Activated CD8-positive, alpha-beta memory T cell treated with anti-CD3 and anti-CD28 coated beads, Interleukin-2, amount 50 U/mL, for 24 hours (primary cell): Measurements from ENCODE around the gene RELB.
"Not testable (repeated sequence)": the region's sequence is repeated elsewhere in the genome, so short reads cannot be mapped to it uniquely, and the experiment has no call there.

Experiments used
- DNase-seq: peaks from one replicate; pipeline ENCODE4 v3.0.0-alpha.2; 2020; ENCODE audit errors: extremely low read depth

Gene RELB, protein sequence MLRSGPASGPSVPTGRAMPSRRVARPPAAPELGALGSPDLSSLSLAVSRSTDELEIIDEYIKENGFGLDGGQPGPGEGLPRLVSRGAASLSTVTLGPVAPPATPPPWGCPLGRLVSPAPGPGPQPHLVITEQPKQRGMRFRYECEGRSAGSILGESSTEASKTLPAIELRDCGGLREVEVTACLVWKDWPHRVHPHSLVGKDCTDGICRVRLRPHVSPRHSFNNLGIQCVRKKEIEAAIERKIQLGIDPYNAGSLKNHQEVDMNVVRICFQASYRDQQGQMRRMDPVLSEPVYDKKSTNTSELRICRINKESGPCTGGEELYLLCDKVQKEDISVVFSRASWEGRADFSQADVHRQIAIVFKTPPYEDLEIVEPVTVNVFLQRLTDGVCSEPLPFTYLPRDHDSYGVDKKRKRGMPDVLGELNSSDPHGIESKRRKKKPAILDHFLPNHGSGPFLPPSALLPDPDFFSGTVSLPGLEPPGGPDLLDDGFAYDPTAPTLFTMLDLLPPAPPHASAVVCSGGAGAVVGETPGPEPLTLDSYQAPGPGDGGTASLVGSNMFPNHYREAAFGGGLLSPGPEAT

DNA sequence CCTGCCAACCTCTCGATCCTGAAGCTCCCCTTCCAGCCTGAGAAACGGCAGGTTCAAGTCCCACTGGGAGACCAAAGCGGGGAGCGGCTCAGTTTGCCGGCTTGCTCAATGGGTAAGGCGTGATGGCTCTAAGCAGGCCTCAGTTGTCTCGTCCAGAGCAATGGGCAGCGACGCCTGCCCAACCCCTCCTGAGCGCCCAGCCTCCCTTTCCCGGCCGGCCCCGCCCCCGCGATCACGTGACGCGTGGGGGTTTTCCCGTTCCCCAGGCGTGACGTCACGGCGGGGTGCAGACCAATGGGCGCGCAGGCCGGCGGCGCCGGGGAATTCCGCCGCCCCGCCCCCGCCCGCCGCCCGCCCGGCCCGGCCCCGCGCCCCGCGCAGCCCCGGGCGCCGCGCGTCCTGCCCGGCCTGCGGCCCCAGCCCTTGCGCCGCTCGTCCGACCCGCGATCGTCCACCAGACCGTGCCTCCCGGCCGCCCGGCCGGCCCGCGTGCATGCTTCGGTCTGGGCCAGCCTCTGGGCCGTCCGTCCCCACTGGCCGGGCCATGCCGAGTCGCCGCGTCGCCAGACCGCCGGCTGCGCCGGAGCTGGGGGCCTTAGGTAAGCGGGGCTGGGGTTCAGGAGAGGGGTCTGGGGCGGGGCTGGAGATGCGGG, at the start of gene RELB:
Gene RELB, plus strand, starts transcription at position 378 of the 653 bp plus-strand sequence. Its CDS starts 116 bp downstream, at position 494.
- DNase-seq, result peak; percentile 81

DNA sequence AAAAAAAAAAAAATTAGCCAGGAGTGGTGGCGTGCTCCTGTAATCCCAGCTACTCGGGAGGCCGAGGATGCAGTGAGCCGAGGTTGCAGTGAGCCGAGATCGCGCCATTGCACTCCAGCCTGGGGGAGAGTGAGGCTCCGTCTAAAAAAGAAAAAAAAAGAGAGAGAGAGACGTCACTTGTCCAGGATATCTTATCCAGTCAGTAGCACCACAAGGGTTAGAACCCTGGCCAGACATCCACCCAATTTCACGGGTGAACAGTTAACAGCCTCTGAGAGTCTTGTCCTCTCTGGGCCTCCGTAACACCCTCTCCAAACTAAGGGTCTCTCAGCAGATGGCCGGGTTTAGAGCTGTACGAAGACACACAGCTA, 47.0 kb upstream of the RELB start:
- no peak for DNase-seq

DNA sequence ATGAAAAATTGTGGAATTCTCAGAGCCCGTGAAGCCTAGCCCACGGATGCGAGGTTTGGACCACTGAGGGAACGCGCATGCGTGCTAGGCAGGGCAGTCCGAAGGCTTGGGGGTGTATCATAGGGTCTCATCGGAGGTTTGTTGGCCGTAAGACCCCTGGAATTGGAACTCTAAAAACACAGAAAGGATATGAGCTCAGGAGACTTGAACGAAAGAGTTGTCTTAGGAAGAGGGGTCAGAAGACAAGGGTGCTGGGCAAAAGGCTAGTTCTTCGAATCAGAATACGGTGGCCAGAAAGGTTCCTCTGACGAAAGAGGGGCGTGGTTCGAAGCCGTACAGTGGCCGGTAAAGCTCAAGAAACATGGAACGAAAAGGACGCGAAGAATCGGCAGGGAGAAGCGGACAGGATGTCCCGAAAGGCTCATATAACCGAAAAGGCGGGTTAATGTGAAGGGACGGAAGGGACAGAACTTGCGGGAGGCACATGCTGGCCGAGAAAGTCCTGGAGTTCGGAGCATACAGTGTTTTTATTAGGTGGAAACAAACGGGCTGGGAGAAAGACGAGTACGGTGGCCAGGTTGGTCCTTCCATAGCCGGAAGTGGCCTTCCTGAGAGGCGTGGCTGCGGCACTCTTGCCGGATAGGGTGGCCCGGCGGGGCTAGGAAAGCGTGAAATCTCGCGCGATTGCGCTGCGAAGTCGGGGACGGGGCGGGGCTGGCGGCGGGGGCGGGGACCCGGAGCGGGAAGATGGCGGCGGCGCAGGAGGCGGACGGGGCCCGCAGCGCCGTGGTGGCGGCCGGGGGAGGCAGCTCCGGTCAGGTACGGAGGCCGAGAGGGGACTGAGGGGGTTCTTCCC, 46.4 kb upstream of the RELB start, which contains the start of gene CLPTM1:
Gene CLPTM1, plus strand, starts transcription at position 732 of the 856 bp plus-strand sequence. Its CDS starts 16 bp downstream, at position 748.
- DNase-seq, result peak; percentile 91

DNA sequence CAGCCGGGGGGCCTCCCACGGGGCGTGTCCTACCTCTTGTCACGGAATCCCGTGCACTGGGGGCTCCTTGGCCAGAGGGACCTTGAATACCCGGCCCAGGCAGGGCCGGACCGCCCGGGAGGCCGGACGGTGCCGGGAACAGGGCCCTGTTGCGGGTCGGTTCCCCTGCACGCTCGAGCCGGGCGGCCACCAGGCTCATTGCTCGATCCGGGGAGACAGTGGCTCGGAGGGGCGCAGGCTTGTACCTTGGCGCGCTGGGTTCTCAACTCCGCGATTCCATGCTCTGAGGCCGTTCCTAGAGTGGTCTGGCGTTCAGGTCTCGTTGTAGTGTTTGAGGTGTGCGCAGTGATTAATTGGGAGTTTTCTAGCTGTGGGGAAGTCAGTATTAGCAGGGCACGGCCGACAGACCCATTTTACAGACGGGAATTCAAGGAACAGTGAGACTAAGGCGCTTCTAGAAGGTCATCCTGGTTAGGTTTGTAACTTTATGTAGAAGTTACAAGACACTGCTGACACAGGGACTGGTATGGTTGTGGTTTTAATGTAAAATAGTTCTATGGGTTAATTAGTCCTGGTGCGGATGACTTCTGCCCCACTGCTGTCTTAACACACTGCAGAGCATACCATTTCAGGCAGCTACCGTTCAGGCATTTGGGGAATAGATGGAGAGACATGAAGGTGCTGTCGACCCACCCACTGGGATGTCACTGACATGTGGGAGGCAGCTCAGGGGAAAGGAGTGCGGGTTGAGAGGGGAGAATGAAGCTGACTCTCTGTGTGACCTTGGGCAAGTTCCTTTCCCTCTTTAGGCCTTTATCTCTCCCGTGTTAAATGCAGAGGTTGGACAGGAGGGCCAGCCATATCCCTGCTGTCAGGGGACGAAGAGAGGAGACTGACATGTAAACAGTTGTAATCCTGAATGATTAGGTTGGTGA, 45.5 kb upstream of the RELB start:
- no peak for DNase-seq

DNA sequence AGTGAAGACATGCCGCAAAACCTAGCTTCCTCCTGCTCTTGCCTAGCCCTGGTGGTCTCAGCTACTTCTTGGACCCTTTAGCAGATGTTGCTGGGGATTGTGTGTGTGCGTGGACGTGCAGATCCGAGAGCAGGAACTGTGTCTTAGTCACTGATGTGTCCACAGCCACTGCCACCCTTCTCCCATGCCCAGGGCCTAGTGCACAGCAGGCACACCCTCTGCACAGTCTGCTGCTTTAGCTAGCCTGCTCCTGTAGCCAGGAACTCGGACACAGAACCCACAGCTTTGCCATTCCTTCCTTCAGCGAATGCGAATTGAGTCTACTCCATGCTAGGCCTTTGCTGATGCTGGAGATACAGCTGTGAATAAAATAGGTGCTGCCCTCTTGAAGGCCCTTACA, 43.7 kb upstream of the RELB start:
- DNase-seq, result no peak

DNA sequence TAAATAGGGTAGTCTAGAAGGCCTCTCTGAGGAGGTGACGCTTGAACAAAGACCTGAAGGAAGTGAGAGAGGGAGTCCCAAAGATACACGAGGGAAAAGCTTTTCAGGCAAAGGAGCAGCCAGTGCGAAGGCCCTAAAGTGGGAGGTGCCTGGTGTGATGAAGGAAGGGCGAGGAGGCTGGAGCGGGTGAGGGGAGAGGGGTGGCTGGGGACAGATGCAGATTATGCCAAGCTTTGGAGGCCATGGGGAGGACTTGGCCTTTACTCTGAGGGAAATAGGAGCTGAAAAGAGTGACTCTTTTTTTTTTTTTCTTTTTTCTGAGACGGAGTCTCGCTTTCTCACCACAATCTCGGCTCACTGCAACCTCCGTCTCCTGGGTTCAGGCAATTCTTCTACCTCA, 43.2 kb upstream of the RELB start:
- no peak for DNase-seq

DNA sequence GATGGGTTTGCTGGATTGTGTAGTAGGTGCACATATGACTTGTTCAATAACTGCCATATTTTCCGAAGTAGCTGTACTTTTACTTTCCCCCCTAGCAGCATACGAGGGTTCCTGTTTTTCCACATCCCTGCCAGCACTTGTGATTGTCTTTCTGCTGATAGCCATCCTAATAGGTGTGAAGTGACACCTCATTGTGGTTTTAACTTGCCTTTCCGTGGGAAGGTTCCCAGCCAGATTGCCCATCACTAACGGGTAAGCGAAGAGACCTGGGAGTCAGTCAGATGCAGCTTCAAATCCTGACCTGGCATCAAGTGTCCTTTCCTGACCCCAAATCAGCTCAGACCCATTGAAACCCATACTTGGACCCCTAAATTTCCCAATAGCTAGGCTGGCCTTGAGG, 41.6 kb upstream of the RELB start:
- DNase-seq, result no peak

DNA sequence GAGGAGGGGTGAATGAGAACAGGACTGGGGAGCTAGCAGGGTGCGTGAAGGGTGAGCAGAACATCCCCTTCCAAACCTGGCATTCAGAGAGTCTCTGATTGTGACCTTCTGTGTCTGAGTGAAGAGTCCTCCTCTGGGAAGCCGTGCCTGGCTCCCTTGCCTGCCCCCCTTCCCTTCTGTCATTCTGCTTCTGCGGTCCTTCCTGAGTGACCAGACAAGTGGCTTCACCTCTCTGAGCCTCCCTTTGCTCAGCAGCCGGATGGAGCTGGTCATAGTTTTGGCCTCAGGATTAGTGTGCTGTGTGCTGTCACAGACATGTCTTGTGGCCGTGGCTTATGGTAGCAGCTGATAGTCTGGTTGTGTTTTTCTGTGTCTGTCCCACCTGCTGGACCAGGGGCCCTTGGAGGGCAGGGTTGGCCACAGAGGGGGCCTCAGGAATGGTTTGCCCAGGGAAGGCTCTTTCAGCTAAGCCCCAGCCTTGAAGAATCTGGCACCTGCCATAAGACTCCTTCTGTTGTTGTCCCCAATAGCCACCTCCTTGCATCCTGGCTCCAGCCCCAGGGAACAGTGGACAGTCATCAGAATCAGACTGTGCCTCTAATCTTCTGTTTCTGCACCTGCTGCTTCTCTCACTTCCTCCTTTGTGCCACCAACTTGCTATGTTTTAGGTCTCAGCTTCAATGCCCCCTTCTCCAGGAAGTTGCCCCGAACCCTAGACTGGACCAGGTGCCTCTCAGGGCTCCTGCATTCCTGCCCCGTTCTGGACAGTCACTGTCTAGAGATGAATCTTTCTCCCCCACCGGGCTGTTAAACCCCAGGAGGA, 40.1 kb upstream of the RELB start:
- no peak for DNase-seq

DNA sequence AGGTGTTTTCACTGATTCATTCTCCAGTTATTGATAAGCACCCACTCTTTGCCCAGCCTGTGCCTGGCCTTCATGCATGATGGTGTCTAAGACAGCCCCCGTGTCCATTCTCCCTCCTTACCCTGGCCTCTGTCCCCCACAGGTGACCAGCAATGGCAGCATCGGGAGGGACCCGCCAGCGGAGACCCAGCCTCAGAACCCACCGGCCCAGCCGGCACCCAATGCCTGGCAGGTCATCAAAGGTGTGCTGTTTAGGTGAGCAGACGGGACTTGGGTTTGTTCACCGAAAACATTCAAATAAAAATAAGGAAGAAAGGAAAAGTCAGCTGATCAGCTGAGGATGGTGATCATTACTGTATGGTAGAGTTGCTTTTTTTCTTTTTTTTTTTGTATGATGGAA, 39.4 kb upstream of the RELB start:
- DNase-seq, result no peak

DNA sequence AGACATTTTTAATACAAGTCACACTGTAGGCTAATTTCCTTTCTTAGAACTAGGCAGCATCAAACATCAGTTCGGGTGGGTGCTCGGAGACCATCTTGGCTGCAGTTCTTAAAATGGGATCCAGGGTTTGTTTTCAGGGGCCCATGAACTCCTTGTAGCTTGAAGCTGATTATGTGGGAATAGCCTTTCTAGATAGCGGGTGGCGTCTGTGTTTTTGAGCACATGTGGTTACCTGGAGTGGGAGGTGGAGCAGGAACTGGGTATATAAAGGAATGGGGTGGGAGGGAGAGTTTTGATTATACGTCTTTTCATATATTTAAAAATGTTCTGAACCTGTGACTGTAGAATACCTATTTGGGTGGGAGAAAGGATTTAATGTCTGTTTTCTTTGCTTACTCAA, 33.1 kb upstream of the RELB start:
- no peak for DNase-seq

DNA sequence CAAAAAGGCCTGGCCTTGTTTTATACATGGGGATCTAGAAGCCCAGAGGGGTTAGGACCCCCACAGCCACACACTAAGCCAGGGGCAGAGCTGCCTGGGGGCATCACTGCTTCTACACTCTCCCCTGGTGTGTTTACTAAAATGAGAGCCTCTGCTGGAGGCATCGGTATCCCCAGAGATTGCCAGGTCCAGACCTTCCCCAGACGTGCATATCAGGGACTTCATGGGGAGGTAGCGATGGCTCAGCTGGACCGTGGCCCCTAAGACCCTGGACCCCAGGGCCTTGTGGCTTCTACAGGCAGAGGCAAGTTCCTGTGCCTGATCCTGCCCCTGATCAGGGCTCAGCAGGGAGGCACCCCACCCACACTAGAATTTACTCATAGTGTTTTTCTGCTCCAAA, 32.6 kb upstream of the RELB start:
- DNase-seq, result no peak

DNA sequence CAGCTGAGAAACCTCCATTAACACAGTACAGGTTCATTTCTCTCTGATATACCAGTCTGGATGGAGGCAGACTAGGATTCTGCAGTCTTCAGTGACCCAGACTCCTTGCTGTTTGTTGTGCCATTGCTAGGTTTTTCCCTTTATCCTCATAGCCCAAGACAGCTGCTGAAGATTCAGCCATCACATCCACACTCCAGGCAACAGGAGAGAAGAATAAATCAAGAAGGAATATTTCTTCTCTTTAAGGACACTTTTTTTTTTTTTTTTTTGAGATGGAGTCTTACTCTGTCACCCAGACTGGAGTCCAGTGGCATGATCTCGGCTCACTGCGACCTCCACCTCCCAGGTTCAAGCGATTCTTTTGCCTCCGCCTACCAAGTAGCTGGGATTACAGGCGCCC, 31.8 kb upstream of the RELB start:
- no peak for DNase-seq

DNA sequence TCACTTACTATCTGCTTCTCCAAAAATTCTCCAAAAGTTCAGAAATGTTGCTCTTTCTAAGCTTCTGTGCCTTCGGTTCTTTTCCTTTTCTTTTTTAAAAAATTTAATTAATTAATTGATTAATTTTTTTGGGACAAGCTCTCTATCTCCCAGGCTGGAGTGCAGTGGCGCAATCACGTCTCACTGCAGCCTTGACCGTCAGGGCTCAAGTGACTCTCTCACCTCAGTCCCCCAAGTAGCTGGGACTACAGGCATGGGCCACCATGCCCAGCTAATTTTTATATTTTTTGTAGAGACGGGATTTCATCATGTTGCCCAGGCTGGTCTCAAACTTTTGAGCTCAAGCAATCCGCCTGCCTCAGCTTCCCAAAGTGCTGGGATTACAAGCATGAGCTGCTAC, 29.8 kb upstream of the RELB start:
- DNase-seq, result not testable (repeated sequence)

DNA sequence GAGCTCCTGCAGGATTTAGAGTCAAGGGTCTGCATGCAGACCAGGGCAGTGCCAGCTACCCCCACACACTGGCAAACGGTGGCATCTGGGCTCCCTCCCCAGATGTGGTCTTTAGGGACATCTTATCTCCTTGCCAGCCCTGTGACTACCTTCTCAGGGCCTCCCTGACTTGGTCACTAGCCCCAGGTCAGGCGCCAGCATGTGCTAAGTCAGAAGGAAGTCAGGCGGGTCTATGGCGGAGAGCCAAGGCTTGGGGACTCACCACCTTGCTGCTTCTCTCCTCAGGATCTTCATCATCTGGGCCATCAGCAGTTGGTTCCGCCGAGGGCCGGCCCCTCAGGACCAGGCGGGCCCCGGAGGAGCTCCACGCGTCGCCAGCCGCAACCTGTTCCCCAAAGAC, 28.5 kb upstream of the RELB start:
- DNase-seq, result no peak

DNA sequence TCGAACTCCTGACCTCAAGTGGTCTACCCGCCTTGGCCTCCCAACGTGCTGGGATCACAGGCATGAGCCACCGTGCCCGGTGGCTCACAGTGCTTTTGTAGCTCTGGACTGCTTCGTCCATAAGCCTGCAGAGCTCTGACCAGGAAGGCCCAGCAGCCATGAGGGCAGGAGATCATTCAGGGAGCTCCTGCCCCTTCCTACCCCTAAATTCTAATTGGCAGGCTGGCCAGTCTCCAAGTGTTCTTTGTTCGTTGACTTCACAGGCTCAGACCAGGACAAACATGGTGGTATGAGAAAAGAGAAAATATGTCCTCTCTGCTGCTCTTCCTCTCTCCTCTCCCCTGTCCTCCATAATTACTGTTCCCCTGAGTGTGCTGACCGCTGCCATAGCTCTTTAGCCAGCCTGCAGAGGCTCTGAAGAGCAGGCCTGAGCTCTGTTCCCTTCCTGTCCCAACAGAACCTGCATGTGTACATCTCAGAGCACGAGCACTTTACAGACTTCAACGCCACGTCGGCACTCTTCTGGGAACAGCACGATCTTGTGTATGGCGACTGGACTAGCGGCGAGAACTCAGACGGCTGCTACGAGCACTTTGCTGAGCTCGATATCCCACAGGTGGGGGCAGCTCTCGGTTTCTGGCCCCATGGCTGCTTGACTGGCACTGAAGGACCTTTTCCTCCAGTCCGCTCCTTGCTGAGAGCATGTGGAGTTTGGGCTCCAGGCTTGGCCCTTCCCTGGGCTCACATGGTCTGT, 27.1 kb upstream of the RELB start:
- no peak for DNase-seq

DNA sequence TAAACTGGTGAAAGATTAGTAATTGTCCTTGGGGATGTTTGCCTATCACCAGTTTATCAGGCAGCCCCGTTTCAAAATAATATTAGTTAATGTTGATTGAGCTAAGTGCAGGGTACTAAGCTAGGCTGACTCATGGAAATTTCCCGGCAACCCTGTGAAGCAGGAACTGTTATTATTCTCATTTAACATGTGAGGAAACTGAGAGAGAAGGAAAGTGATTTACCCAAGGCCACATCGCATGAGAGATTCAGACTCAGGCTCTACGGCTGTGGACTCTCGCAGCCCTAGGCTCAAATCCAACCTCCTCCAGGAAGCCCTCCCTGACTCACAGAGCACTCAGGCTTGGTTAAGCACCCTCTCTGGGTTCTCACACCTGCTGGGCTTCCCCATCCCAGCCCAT, 26.4 kb upstream of the RELB start:
- DNase-seq, result no peak

DNA sequence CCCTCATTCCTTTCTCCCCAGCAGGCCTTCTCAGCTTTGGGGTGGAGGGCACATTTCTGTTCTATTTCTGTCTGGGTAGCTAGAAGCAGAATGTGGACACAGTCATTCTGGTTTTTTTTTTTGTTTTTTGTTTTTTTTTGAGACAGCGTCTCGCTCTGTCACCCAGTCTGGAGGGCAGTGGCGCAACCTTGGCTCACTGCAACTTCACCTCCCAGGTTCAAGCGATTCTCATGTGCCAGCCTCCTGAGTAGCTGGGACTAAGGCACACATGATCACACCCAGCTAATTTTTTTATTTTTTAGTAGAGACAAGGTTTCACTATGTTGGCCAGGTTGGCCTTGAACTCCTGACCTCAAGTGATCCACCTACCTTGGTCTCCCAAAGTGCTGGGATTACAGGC, 25.8 kb upstream of the RELB start:
- DNase-seq, result no peak

DNA sequence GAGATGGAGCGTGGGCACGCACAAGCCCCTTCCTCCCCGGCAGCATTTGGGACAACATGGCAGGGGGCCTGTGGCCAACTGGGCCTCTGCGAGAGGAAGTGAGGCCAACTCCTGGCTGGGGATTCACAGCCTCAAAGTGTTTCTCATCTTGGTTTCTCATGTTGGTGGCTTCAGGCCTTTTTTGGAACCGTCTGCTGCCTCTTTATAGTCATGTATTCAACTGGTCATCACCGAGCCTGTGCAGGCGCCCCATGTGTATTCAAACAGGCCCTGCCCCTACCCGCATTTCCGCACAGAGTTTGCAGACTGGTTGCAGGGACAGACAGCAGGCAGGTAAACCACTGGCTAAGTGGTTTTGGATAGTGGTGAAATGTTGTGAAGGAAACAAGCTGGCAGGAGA, 17.3 kb upstream of the RELB start:
- DNase-seq, result no peak

DNA sequence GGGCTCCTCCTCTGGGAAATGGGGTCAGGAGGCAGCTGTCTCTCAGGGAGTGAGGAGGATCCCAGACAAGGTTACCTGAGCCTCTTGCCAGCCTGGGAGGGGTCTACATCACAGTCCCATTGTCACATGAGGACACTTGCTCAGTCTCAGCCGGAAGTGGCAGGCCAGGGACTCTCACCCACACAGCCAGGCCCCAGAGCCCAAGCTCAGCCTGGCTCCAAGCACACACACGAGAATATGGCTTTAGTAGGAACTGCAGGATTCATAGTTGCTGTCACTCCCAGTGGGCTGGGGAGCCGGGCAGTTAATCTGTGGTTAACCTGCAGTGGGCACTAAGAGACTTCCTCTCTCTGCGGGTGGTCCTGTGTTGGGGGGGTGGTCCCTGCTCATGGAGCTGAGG, 15.8 kb upstream of the RELB start:
- DNase-seq, result no peak
